ENCODE measurements around the gene TNFRSF1A.
"Not testable (repeated sequence)": the region's sequence is repeated elsewhere in the genome, so short reads cannot be mapped to it uniquely, and the experiment has no call there.

Gene TNFRSF1A

GRCh38 chr12:6302621-6303020 is 39.3 kb downstream of the TNFRSF1A start:
- DNase-seq: no peak

GRCh38 chr12:6301721-6302120 is 40.2 kb downstream of the TNFRSF1A start:
- DNase-seq: no peak

- DNase-seq: no peak
Measured at GRCh38 chr12:6297170-6297569, 44.7 kb downstream of the TNFRSF1A start.

- DNase-seq: no peak
Measured at GRCh38 chr12:6295094-6295811, 46.6 kb downstream of the TNFRSF1A start.

GRCh38 chr12:6294156-6295093 is 47.5 kb downstream of the TNFRSF1A start:
- DNase-seq: no peak

GRCh38 chr12:6292606-6293005 is 49.3 kb downstream of the TNFRSF1A start:
- DNase-seq: no peak

GRCh38 chr12:6289906-6290305 is 52.0 kb downstream of the TNFRSF1A start:
- DNase-seq: not testable (repeated sequence)

- DNase-seq: not testable (repeated sequence)
Measured at GRCh38 chr12:6289081-6289480, 52.8 kb downstream of the TNFRSF1A start.

- no peak for DNase-seq
Measured at GRCh38 chr12:6288235-6288634, 53.6 kb downstream of the TNFRSF1A start.

GRCh38 chr12:6285532-6286306 is 56.2 kb downstream of the TNFRSF1A start:
- DNase-seq: no peak

- peak; percentile 14 to 74 (median 43) for DNase-seq
Measured at GRCh38 chr12:6285063-6285477, 56.8 kb downstream of the TNFRSF1A start.

- DNase-seq: peak in 1 of 6 experiments; percentile 3
Measured at GRCh38 chr12:6284273-6284672, 57.6 kb downstream of the TNFRSF1A start.

GRCh38 chr12:6282453-6282840 is 59.4 kb downstream of the TNFRSF1A start:
- no peak for DNase-seq

- DNase-seq: no peak
Measured at GRCh38 chr12:6281081-6281809, 60.6 kb downstream of the TNFRSF1A start.

GRCh38 chr12:6280672-6281071 is 61.2 kb downstream of the TNFRSF1A start:
- no peak for DNase-seq

- DNase-seq: no peak
Measured at GRCh38 chr12:6280053-6280469, 61.8 kb downstream of the TNFRSF1A start.

GRCh38 chr12:6279631-6280030 is 62.2 kb downstream of the TNFRSF1A start:
- DNase-seq: no peak

- no peak for DNase-seq
Measured at GRCh38 chr12:6279256-6279628, 62.6 kb downstream of the TNFRSF1A start.
